Endodermal cell (in vitro differentiated cells): Measurements from ENCODE around the gene ASIC4. TPM values are rescaled to one million over a fixed set of nuclear protein-coding genes. Genes with fewer than 3 reads are reported as not detected.

Experiments
- DNase-seq: peaks from one replicate; pipeline ENCODE4 v3.0.0-alpha.2; 2017
- H3K27ac ChIP-seq: 2 replicates; pipeline ENCODE4 v1.5.1; 2013; ENCODE audit warnings: mild to moderate bottlenecking, low read depth, low read length, moderate library complexity
- H3K27me3 ChIP-seq: 2 replicates; pipeline ENCODE4 v1.6.1; 2013; ENCODE audit warnings: mild to moderate bottlenecking, low read length, moderate library complexity; ENCODE audit not compliant: insufficient read depth, control insufficient read depth, poor library complexity, severe bottlenecking
- H3K36me3 ChIP-seq: 2 replicates; pipeline ENCODE4 v1.7.0; 2013; ENCODE audit warnings: mild to moderate bottlenecking, low read length, moderate library complexity; ENCODE audit not compliant: control insufficient read depth, insufficient read depth
- H3K4me1 ChIP-seq: one replicate; pipeline ENCODE4 v1.7.0; 2013; ENCODE audit warnings: low read length; ENCODE audit not compliant: control insufficient read depth, insufficient read depth
- H3K4me3 ChIP-seq: 2 replicates; pipeline ENCODE4 v1.5.1; 2013; ENCODE audit warnings: mild to moderate bottlenecking, low read length, moderate library complexity
- H3K9ac ChIP-seq: 2 replicates; pipeline ENCODE4 v1.6.1; 2013; ENCODE audit warnings: mild to moderate bottlenecking, low read length, moderate library complexity; ENCODE audit not compliant: poor library complexity, severe bottlenecking; ENCODE audit errors: extremely low read depth
- H3K9me3 ChIP-seq: 2 replicates; pipeline ENCODE4 v1.6.1; 2013; ENCODE audit warnings: mild to moderate bottlenecking, low read length, moderate library complexity; ENCODE audit not compliant: control insufficient read depth
- H3K27ac Mint-ChIP-seq: 2 replicates; pipeline ENCODE4 v1.8.0; 2020; ENCODE audit warnings: mixed read lengths
- H3K27me3 Mint-ChIP-seq: 2 replicates; pipeline ENCODE4 v1.8.0; 2021; ENCODE audit warnings: mild to moderate bottlenecking, mixed read lengths; ENCODE audit not compliant: insufficient read depth
- H3K36me3 Mint-ChIP-seq: 2 replicates; pipeline ENCODE4 v1.8.0; 2020; ENCODE audit warnings: low read depth, mixed read lengths
- H3K4me1 Mint-ChIP-seq: 2 replicates; pipeline ENCODE4 v1.8.0; 2020; ENCODE audit warnings: mixed read lengths
- H3K4me3 Mint-ChIP-seq: 2 replicates; pipeline ENCODE4 v1.8.0; 2020; ENCODE audit warnings: mild to moderate bottlenecking, moderate library complexity, mixed read lengths
- H3K9me3 Mint-ChIP-seq: 2 replicates; pipeline ENCODE4 v1.8.0; 2020; ENCODE audit warnings: mild to moderate bottlenecking, mixed read lengths
- CTCF ChIP-seq: fragments of 200-600 bp; sonication (generic); conservative IDR thresholded peaks from 2 replicates; pipeline ENCODE4 v1.5.0; 2021; ENCODE audit warnings: antibody characterized with exemption, mild to moderate bottlenecking
- WGBS, 2 experiments: methylation state at CpG; one replicate each; pipeline versions ENCODE4 v1.1.5 to v1.1.7; 2013; ENCODE audit warnings: missing lambda C conversion rate in 2 of 2, mixed read lengths in 1 of 2; ENCODE audit not compliant: insufficient coverage in 1 of 2, insufficient read length in 1 of 2; 5-methylcytosine and 5-hydroxymethylcytosine counted together
- total RNA-seq, 2 donors: library from RNA; stranded (reverse); fragmentation: NEBNext Ultra II Directional in 1 of 2; extraction: Animal tissue kit (Norgen Biotek cat#: 25700) in 1 of 2; gene quantifications; 2 replicates in 1 of 2; 3 replicates in 1 of 2; pipeline ENCODE4 v1.2.1, GENCODE V29; 2021

ASIC4 gene
- total RNA-seq, 2 donors from 2014 or later: 0.29 to 1.00 TPM

GRCh38 chr2:219477815-219478214, 36.5 kb upstream of the ASIC4 start:
- Mint-ChIP-seq H3K27ac (no peak overlapping the region), H3K4me3 (no peak overlapping the region), H3K4me1 (peaks cover 11% of the 10 kb centered on the region), H3K36me3 (no peaks in the 10 kb centered on the region), H3K9me3 (no peaks in the 10 kb centered on the region), H3K27me3 (peaks cover 34% of the 10 kb centered on the region)
- Histone ChIP-seq H3K4me3 (no peak overlapping the region), H3K9me3 (no peaks in the 10 kb centered on the region), H3K27me3 (peaks cover 11% of the 10 kb centered on the region), H3K9ac (no peak overlapping the region), H3K27ac (no peak overlapping the region), H3K36me3 (no peaks in the 10 kb centered on the region), H3K4me1 (no peaks in the 10 kb centered on the region)
- no peak for TF ChIP-seq CTCF
- 94 to 95% methylated on average over 9 to 15 of the region's 15 CpGs for WGBS, 2 experiments
- no peak for DNase-seq

GRCh38 chr2:219478916-219479315, 35.4 kb upstream of the ASIC4 start:
- Histone ChIP-seq H3K27me3 (peaks cover 22% of the 10 kb centered on the region), H3K27ac (no peak overlapping the region), H3K9me3 (no peaks in the 10 kb centered on the region), H3K4me1 (no peaks in the 10 kb centered on the region), H3K36me3 (no peaks in the 10 kb centered on the region), H3K4me3 (no peak overlapping the region), H3K9ac (no peak overlapping the region)
- Mint-ChIP-seq H3K36me3 (no peaks in the 10 kb centered on the region), H3K27ac (no peak overlapping the region), H3K9me3 (no peaks in the 10 kb centered on the region), H3K27me3 (peaks cover 40% of the 10 kb centered on the region), H3K4me3 (no peak overlapping the region), H3K4me1 (peaks cover 11% of the 10 kb centered on the region)
- DNase-seq: no peak
- 85 to 89% methylated on average over 3 to 8 of the region's 8 CpGs for WGBS, 2 experiments
- no peak for TF ChIP-seq CTCF

- Mint-ChIP-seq H3K36me3 (no peaks in the 10 kb centered on the region), H3K27ac (no peak overlapping the region)
- H3K9ac ChIP-seq: no peak overlapping the region
Measured at GRCh38 chr2:219480004-219480403, 34.3 kb upstream of the ASIC4 start.

More at GRCh38 chr2:219480004-219480403, 34.3 kb upstream of the ASIC4 start:
- Histone ChIP-seq H3K36me3 (no peaks in the 10 kb centered on the region), H3K4me1 (no peaks in the 10 kb centered on the region), H3K9me3 (no peaks in the 10 kb centered on the region), H3K4me3 (no peak overlapping the region), H3K27ac (no peak overlapping the region), H3K27me3 (peaks cover 33% of the 10 kb centered on the region)
- no peak for TF ChIP-seq CTCF
- WGBS, 2 experiments: 88 to 89% methylated on average over 7 to 8 of the region's 8 CpGs
- DNase-seq: no peak
- no peaks in the 10 kb centered on the region for H3K9me3 Mint-ChIP-seq
- H3K4me1 Mint-ChIP-seq: peaks cover 11% of the 10 kb centered on the region
- no peak overlapping the region for H3K4me3 Mint-ChIP-seq
- H3K27me3 Mint-ChIP-seq: peaks cover 50% of the 10 kb centered on the region
